MM.1S (cell line): Measurements from ENCODE around the gene GRAMD1B.

ENCODE experiments used
- DNase-seq: peaks from one replicate; pipeline ENCODE4 v3.0.0-alpha.2; 2015
- H2AFZ ChIP-seq: fragments of 300-600 bp; sonication (generic); 2 replicates; pipeline ENCODE4 v1.6.0; 2016; ENCODE audit warnings: antibody characterized with exemption, low read length
- H3F3A ChIP-seq: fragments of 300-600 bp; sonication (generic); 2 replicates; pipeline ENCODE4 v1.6.1; 2016; ENCODE audit warnings: mild to moderate bottlenecking, antibody characterized with exemption, low read length, moderate library complexity, mixed read lengths; ENCODE audit not compliant: insufficient read depth
- H3K27ac ChIP-seq: fragments of 300-600 bp; sonication (generic); 2 replicates; pipeline ENCODE4 v1.5.1; 2016; ENCODE audit warnings: mild to moderate bottlenecking, low read length
- H3K27me3 ChIP-seq: fragments of 300-600 bp; sonication (generic); replicated peaks from 2 replicates; pipeline ENCODE4 v1.6.0; 2016; ENCODE audit warnings: low read length; ENCODE audit not compliant: insufficient read depth
- H3K36me3 ChIP-seq: fragments of 300-600 bp; sonication (generic); replicated peaks from 2 replicates; pipeline ENCODE4 v1.6.1; 2016; ENCODE audit warnings: mild to moderate bottlenecking, low read length, mixed read lengths; ENCODE audit not compliant: insufficient read depth
- H3K4me1 ChIP-seq: fragments of 300-600 bp; sonication (generic); 2 replicates; pipeline ENCODE4 v1.6.1; 2016; ENCODE audit warnings: low read length, mixed read lengths
- H3K4me2 ChIP-seq: fragments of 300-600 bp; sonication (generic); 2 replicates; pipeline ENCODE4 v1.6.0; 2016; ENCODE audit warnings: low read depth, low read length
- H3K4me3 ChIP-seq: fragments of 300-600 bp; sonication (generic); 2 replicates; pipeline ENCODE4 v1.5.1; 2016; ENCODE audit warnings: low read length, mixed read lengths
- H3K79me2 ChIP-seq: fragments of 300-600 bp; sonication (generic); 2 replicates; pipeline ENCODE4 v1.6.1; 2016; ENCODE audit warnings: mixed run types, low read length, mixed read lengths
- H3K9ac ChIP-seq: fragments of 300-600 bp; sonication (generic); 2 replicates; pipeline ENCODE4 v1.6.1; 2016; ENCODE audit warnings: low read length, mixed read lengths
- H3K9me2 ChIP-seq: fragments of 300-600 bp; sonication (generic); replicated peaks from 2 replicates; pipeline ENCODE4 v1.6.1; 2016; ENCODE audit warnings: mild to moderate bottlenecking, low read length, mixed read lengths; ENCODE audit not compliant: insufficient read depth
- H3K9me3 ChIP-seq: fragments of 300-600 bp; sonication (generic); replicated peaks from 2 replicates; pipeline ENCODE4 v1.6.1; 2016; ENCODE audit warnings: mild to moderate bottlenecking, low read length, mixed read lengths; ENCODE audit not compliant: insufficient read depth
- H4K20me1 ChIP-seq: fragments of 300-600 bp; sonication (generic); 2 replicates; pipeline ENCODE4 v1.6.1; 2016; ENCODE audit warnings: mild to moderate bottlenecking, low read length, moderate library complexity, mixed read lengths; ENCODE audit not compliant: insufficient read depth
- EZH2 ChIP-seq: fragments of 300-600 bp; sonication (generic); optimal IDR thresholded peaks from 2 replicates; pipeline ENCODE3; 2017; ENCODE audit warnings: low read depth, mild to moderate bottlenecking, antibody characterized with exemption, low read length, mixed read lengths
- EZH2phosphoT487 ChIP-seq: fragments of 300-600 bp; sonication (generic); IDR thresholded peaks from 2 replicates; pipeline ENCODE4 v1.6.1; 2018; ENCODE audit warnings: antibody characterized with exemption, low read length
- TF ChIP-seq, protein P1 (sequence below): fragments of 300-600 bp; sonication (generic); IDR thresholded peaks from 2 replicates; pipeline ENCODE4 v1.5.1; 2016; ENCODE audit warnings: antibody characterized with exemption, low read length, mixed read lengths

The GRAMD1B gene

DNA sequence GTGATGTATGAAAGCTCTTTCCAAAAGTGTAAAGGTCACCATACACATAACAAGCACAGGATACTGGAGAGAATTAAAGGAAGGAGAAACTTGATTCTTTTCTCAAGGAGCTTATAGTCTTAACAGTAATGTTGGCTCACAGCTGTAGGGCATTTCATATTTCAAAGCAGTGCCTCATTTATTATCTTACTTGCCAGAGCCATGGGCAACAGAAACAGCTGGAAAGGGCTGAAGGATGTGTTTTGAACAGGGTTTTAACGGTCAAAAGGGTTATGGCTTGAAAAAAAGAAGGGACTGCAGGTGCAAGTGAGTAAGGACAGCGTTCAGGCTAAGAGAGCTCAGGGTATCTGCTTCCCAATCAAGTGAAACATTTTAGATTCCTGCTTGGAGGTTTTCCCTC is 2.7 kb upstream of the GRAMD1B start:
- Histone ChIP-seq H2AFZ (no peak overlapping the region), H3K27me3 (peaks cover 17% of the 10 kb centered on the region), H3K27ac (no peak overlapping the region), H3K9me3 (no peaks in the 10 kb centered on the region), H3K9me2 (no peaks in the 10 kb centered on the region), H3K4me3 (no peak overlapping the region), H3K36me3 (no peaks in the 10 kb centered on the region), H3F3A (no peaks in the 10 kb centered on the region), H3K79me2 (no peaks in the 10 kb centered on the region), H3K4me2 (no peak overlapping the region), H3K9ac (no peak overlapping the region), H3K4me1 (no peaks in the 10 kb centered on the region), H4K20me1 (no peaks in the 10 kb centered on the region)
- TF ChIP-seq EZH2 (no peak), EZH2phosphoT487 (no peak)
- TF ChIP-seq, protein P1, sequence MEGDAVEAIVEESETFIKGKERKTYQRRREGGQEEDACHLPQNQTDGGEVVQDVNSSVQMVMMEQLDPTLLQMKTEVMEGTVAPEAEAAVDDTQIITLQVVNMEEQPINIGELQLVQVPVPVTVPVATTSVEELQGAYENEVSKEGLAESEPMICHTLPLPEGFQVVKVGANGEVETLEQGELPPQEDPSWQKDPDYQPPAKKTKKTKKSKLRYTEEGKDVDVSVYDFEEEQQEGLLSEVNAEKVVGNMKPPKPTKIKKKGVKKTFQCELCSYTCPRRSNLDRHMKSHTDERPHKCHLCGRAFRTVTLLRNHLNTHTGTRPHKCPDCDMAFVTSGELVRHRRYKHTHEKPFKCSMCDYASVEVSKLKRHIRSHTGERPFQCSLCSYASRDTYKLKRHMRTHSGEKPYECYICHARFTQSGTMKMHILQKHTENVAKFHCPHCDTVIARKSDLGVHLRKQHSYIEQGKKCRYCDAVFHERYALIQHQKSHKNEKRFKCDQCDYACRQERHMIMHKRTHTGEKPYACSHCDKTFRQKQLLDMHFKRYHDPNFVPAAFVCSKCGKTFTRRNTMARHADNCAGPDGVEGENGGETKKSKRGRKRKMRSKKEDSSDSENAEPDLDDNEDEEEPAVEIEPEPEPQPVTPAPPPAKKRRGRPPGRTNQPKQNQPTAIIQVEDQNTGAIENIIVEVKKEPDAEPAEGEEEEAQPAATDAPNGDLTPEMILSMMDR, result no peak
- no peak for DNase-seq

DNA sequence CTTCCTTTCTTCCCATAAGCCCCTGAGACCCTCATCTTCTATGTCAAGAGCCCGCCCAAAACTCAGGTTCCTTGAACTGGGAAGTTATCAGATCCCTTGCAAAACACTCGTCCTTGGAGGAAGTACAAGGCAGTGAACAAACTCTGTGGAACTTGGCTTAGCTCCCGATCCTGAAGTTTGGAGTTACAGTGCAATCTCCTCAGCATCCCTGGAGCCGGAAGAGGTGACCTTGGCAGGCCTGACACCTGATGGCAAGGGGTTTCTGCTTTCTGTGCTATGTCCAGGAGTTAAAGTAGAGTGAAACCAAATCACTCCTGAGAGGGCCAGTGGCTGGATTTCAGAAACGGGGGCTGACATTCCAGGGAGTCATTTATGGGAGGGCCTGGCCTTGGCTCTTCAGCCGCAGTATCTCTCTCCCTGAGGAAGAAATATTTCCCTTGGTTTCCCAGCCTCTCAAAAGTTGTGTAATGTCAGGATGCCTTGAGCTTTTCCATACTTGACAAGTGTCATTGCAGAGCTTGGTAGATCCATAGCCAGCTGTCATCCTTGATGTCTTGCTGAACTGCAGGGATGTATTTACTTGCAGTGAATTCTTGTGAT is 1.9 kb upstream of the GRAMD1B start:
- no peak overlapping the region for H3K27ac ChIP-seq
- H3K79me2 ChIP-seq, result no peaks in the 10 kb centered on the region
- DNase-seq, result no peak
- no peaks in the 10 kb centered on the region for H3K9me3 ChIP-seq
- no peaks in the 10 kb centered on the region for H3K36me3 ChIP-seq
- H3K9me2 ChIP-seq, result no peaks in the 10 kb centered on the region
- TF ChIP-seq, protein P1, result no peak
- TF ChIP-seq EZH2phosphoT487 (no peak), EZH2 (no peak)
- no peak overlapping the region for H2AFZ ChIP-seq
- peaks cover 17% of the 10 kb centered on the region for H3K27me3 ChIP-seq
- no peak overlapping the region for H3K9ac ChIP-seq
- H3F3A ChIP-seq, result no peaks in the 10 kb centered on the region
- no peak overlapping the region for H3K4me3 ChIP-seq
- no peak overlapping the region for H3K4me2 ChIP-seq
- H4K20me1 ChIP-seq, result no peaks in the 10 kb centered on the region
- H3K4me1 ChIP-seq, result no peaks in the 10 kb centered on the region

DNA sequence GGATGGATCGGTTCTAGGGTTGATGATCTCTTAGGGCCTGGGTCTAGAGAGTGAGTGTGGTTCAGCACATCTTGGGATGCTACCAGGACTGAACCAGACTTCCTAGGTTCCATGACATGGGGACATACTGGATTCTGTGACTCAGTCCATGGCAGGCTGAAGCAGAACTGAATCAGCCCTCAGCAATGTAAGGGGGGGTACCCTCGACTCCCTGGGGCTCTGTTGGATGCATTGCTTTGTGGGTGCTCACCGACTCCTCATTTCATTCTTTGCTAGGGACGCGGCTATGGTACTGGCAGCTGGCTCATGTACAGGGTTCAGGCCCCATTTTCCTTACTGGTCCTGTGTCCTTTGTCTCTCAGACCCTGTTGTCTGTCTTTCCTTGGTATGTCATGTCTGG is 733 bp upstream of the GRAMD1B start:
- H3K9ac ChIP-seq, result no peak overlapping the region

More for the DNA sequence above, 733 bp upstream of the GRAMD1B start:
- no peak for DNase-seq
- H3K4me3 ChIP-seq, result no peak overlapping the region
- H4K20me1 ChIP-seq, result no peaks in the 10 kb centered on the region
- no peaks in the 10 kb centered on the region for H3K9me2 ChIP-seq
- no peak overlapping the region for H3K4me2 ChIP-seq
- no peaks in the 10 kb centered on the region for H3F3A ChIP-seq
- H3K27ac ChIP-seq, result no peak overlapping the region
- no peaks in the 10 kb centered on the region for H3K79me2 ChIP-seq
- TF ChIP-seq, protein P1, result no peak
- TF ChIP-seq EZH2phosphoT487, result no peak
- TF ChIP-seq EZH2, result no peak
- H3K36me3 ChIP-seq, result no peaks in the 10 kb centered on the region
- H3K27me3 ChIP-seq, result peaks cover 17% of the 10 kb centered on the region
- no peaks in the 10 kb centered on the region for H3K4me1 ChIP-seq
- no peak overlapping the region for H2AFZ ChIP-seq
- H3K9me3 ChIP-seq, result no peaks in the 10 kb centered on the region
